ENCODE measurements around the gene APOBEC3B. TPM values are rescaled to one million over a fixed set of nuclear protein-coding genes. Genes with fewer than 3 reads are reported as not detected.
"Not testable (repeated sequence)": the region's sequence is repeated elsewhere in the genome, so short reads cannot be mapped to it uniquely, and the experiment has no call there.

Gene APOBEC3B
- total and polyA plus RNA-seq, 9 of the 15 experiments (the other 6 are each of a cell fraction or from before 2014, with no cell fraction given) = 5.9 to 166 (median 43.2) TPM

DNA sequence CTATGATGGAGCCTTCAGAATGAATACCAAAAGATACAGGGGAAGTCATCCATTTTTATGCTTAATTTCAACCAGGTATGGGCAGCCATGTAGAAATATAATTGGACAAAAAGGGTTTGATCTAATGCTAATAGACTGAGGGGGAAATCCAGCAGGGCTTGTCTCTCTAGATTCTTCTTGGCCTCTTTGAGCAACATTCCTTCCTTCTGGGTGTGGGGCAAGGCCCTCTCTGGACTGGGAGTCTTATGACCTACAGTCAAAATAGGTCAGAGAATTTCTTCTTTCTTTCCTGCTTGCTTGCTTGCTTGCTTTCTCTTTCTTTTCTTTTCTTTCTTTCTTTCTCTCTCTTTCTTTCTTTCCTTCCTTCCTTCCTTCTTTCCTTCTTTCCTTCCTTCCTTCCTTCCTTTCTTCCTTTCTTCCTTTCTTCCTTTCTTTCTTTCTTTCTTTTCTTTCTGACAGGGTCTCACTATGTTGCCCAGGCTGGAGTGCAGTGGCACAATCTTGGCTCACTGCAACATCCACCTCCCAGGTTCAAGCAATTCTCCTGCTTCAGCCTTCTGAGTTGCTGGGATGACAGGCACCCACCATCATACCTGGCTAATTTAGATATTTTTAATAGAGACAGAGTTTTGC, 36.3 kb upstream of the APOBEC3B start:
- in situ Hi-C loops (cut with MboI); intact Hi-C loops (cut with micrococcal nuclease): not testable (repeated sequence)
- peaks cover 15 to 42% of the 10 kb centered on the region in 2 experiments for H3K27me3 ChIP-seq (ENCODE audit: control insufficient read depth in 2 of 2, insufficient read depth in 2 of 2, low read length in 2 of 2)

DNA sequence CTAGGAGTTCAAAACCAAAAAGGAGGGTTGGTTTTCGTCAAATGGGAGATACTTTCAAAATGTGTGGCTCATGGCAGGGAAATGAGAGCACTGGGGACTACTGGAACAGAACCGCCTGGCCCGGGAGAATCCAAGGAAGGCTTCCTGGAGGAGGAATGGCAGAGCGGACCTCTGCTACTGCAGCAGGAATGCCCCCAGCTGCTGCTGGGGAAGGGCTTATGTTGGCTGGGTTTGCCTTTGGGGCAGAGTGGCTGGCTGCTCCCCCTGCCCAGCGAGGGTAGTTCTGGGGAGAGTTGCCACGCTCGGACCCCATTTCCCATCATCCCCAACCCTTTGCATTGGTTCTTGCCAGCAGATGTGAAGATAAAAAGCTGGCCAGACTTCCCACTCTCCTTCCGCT, 35.4 kb upstream of the APOBEC3B start:
- CTCF ChIA-PET (ENCODE audit: low intra/inter-chr PET ratio) = no interaction called here
- FAIRE-seq (no peak), DNase-seq (ENCODE audit: extremely low read depth in 1 of 4, low spot score in 3 of 4) (no peak), ATAC-seq (no peak)
- Histone ChIP-seq H3K9me3 (replicated peaks; ENCODE audit: control insufficient read depth, insufficient read depth, low read depth, low read length) (no peaks in the 10 kb centered on the region), H3K4me1 (replicated peaks in 1 of 2; ENCODE audit: control insufficient read depth in 2 of 2, insufficient read depth in 2 of 2, low read length in 2 of 2) (peaks cover 5 to 14% of the 10 kb centered on the region in 2 experiments; a peak in 4 of 5 replicates), H3K36me3 (ENCODE audit: control insufficient read depth, insufficient read depth, low read length) (no peaks in the 10 kb centered on the region), H3K79me2 (ENCODE audit: control insufficient read depth, insufficient read depth, low read length) (no peaks in the 10 kb centered on the region), H4K20me1 (replicated peaks; ENCODE audit: control insufficient read depth, insufficient read depth, low read length) (0 out of 2 replicates have a peak, but pooled peaks cover 4% of the 10 kb centered on the region), H2AFZ (ENCODE audit: low read depth, low read length) (no peak overlapping the region), H3K4me3 (no peak overlapping the region), H3K4me2 (ENCODE audit: insufficient read depth, low read length) (no peak overlapping the region), H3K27me3 (ENCODE audit: control insufficient read depth in 2 of 2, insufficient read depth in 2 of 2, low read length in 2 of 2) (peaks cover 15 to 42% of the 10 kb centered on the region in 2 experiments), H3K27ac (ENCODE audit: extremely low read depth, low read depth, low read length) (no peak overlapping the region), H3K9ac (ENCODE audit: insufficient read depth in 1 of 2, low read depth in 2 of 2, low read length in 2 of 2) (0 out of 4 replicates have a peak overlapping the region, but pooled peaks of 1 of the 2 experiments have one; percentile 4), H3K9me1 (ENCODE audit: control insufficient read depth, insufficient read depth, low read length) (no peaks in the 10 kb centered on the region)
- BruUV-seq (replicated peaks) = no TSS peak
- no peak for TF ChIP-seq CTBP1 (IDR thresholded peaks at IDR 0.05; ENCODE audit: borderline replicate concordance)
- TF ChIP-seq, protein P1, sequence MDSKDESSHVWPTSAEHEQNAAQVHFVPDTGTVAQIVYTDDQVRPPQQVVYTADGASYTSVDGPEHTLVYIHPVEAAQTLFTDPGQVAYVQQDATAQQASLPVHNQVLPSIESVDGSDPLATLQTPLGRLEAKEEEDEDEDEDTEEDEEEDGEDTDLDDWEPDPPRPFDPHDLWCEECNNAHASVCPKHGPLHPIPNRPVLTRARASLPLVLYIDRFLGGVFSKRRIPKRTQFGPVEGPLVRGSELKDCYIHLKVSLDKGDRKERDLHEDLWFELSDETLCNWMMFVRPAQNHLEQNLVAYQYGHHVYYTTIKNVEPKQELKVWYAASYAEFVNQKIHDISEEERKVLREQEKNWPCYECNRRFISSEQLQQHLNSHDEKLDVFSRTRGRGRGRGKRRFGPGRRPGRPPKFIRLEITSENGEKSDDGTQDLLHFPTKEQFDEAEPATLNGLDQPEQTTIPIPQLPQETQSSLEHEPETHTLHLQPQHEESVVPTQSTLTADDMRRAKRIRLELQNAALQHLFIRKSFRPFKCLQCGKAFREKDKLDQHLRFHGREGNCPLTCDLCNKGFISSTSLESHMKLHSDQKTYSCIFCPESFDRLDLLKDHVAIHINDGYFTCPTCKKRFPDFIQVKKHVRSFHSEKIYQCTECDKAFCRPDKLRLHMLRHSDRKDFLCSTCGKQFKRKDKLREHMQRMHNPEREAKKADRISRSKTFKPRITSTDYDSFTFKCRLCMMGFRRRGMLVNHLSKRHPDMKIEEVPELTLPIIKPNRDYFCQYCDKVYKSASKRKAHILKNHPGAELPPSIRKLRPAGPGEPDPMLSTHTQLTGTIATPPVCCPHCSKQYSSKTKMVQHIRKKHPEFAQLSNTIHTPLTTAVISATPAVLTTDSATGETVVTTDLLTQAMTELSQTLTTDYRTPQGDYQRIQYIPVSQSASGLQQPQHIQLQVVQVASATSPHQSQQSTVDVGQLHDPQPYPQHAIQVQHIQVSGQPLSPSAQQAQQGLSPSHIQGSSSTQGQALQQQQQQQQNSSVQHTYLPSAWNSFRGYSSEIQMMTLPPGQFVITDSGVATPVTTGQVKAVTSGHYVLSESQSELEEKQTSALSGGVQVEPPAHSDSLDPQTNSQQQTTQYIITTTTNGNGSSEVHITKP (IDR thresholded peaks at IDR 0.05; ENCODE audit: partially characterized antibody) = peak; percentile 67
- TF ChIP-seq ZFP36 (IDR thresholded peaks at IDR 0.05; ENCODE audit: low read depth, low read length, partially characterized antibody) = peak; percentile 84
- intact Hi-C loops (cut with micrococcal nuclease) = no loop called here
- POLR2A ChIA-PET = no interaction called here
- in situ Hi-C loops (cut with MboI) = no loop called here
- 26% methylated on average over 5 of the region's 8 CpGs for WGBS (ENCODE audit: insufficient coverage, low coverage, missing lambda C conversion rate)

More for the DNA sequence above, 36.3 kb upstream of the APOBEC3B start:
- peaks cover 3 to 12% of the 10 kb centered on the region in 2 experiments; a peak in 4 of 5 replicates for H3K4me1 ChIP-seq (replicated peaks in 1 of 2; ENCODE audit: control insufficient read depth in 2 of 2, insufficient read depth in 2 of 2, low read length in 2 of 2)
- DNase-seq (ENCODE audit: extremely low read depth in 1 of 4, low spot score in 3 of 4); H3K27ac ChIP-seq (ENCODE audit: extremely low read depth, low read depth, low read length); POLR2A ChIA-PET; H2AFZ ChIP-seq (ENCODE audit: low read depth, low read length); H3K9ac ChIP-seq (ENCODE audit: insufficient read depth in 1 of 2, low read depth in 2 of 2, low read length in 2 of 2); BruUV-seq (replicated peaks); H3K79me2 ChIP-seq (ENCODE audit: control insufficient read depth, insufficient read depth, low read length); H3K4me3 ChIP-seq; H3K36me3 ChIP-seq (ENCODE audit: control insufficient read depth, insufficient read depth, low read length); FAIRE-seq; ATAC-seq; H4K20me1 ChIP-seq (replicated peaks; ENCODE audit: control insufficient read depth, insufficient read depth, low read length); H3K9me3 ChIP-seq (replicated peaks; ENCODE audit: control insufficient read depth, insufficient read depth, low read depth, low read length); CTCF ChIA-PET (ENCODE audit: low intra/inter-chr PET ratio); H3K9me1 ChIP-seq (ENCODE audit: control insufficient read depth, insufficient read depth, low read length); H3K4me2 ChIP-seq (ENCODE audit: insufficient read depth, low read length): not testable (repeated sequence)
- TF ChIP-seq, protein P2, sequence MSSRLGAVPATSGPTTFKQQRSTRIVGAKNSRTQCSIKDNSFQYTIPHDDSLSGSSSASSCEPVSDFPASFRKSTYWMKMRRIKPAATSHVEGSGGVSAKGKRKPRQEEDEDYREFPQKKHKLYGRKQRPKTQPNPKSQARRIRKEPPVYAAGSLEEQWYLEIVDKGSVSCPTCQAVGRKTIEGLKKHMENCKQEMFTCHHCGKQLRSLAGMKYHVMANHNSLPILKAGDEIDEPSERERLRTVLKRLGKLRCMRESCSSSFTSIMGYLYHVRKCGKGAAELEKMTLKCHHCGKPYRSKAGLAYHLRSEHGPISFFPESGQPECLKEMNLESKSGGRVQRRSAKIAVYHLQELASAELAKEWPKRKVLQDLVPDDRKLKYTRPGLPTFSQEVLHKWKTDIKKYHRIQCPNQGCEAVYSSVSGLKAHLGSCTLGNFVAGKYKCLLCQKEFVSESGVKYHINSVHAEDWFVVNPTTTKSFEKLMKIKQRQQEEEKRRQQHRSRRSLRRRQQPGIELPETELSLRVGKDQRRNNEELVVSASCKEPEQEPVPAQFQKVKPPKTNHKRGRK (tag; IDR thresholded peaks at IDR 0.05) = peak; percentile 85

Measured in K562 (cell line).